Activated effector memory CD4-positive, alpha-beta T cell treated with anti-CD3 and anti-CD28 coated beads, Interleukin-2, amount 50 U/mL, for 16 hours (primary cell): ENCODE data around the gene GOPC.
"Not testable (repeated sequence)": the region's sequence is repeated elsewhere in the genome, so short reads cannot be mapped to it uniquely, and the experiment has no call there.

Experiments
- DNase-seq: peaks from one replicate; pipeline ENCODE4 v3.0.0-alpha.2; 2020

GOPC gene

GRCh38 chr6:117548797-117549301, 53.5 kb downstream of the GOPC start:
- DNase-seq: peak; percentile 69

GRCh38 chr6:117547688-117548621, 54.4 kb downstream of the GOPC start:
- DNase-seq: peak; percentile 78

- no peak for DNase-seq
Observed at GRCh38 chr6:117546674-117547073, 55.6 kb downstream of the GOPC start.

- DNase-seq: no peak
Observed at GRCh38 chr6:117545161-117545595, 57.1 kb downstream of the GOPC start.

- no peak for DNase-seq
Observed at GRCh38 chr6:117544716-117545115, 57.6 kb downstream of the GOPC start.

- DNase-seq: no peak
Observed at GRCh38 chr6:117542493-117542892, 59.8 kb downstream of the GOPC start.

- DNase-seq: no peak
Observed at GRCh38 chr6:117540670-117541069, 61.6 kb downstream of the GOPC start.

- no peak for DNase-seq
Observed at GRCh38 chr6:117538615-117539014, 63.7 kb downstream of the GOPC start.

- DNase-seq: no peak
Observed at GRCh38 chr6:117536317-117536716, 66.0 kb downstream of the GOPC start.

GRCh38 chr6:117534974-117535373, 67.3 kb downstream of the GOPC start:
- DNase-seq: no peak

- no peak for DNase-seq
Observed at GRCh38 chr6:117533775-117534174, 68.5 kb downstream of the GOPC start.

- DNase-seq: no peak
Observed at GRCh38 chr6:117531809-117532725, 70.2 kb downstream of the GOPC start.

GRCh38 chr6:117531346-117531745, 71.0 kb downstream of the GOPC start:
- DNase-seq: no peak

GRCh38 chr6:117530467-117531242, 71.7 kb downstream of the GOPC start:
- no peak for DNase-seq

GRCh38 chr6:117525607-117526006, 76.7 kb downstream of the GOPC start:
- DNase-seq: no peak

- no peak for DNase-seq
Observed at GRCh38 chr6:117521791-117522502, 80.4 kb downstream of the GOPC start.

GRCh38 chr6:117520603-117521395, 81.5 kb downstream of the GOPC start:
- DNase-seq: no peak

GRCh38 chr6:117518870-117519269, 83.4 kb downstream of the GOPC start:
- no peak for DNase-seq

GRCh38 chr6:117517995-117518394, 84.3 kb downstream of the GOPC start:
- DNase-seq: not testable (repeated sequence)

GRCh38 chr6:117515326-117515725, 87.0 kb downstream of the GOPC start:
- DNase-seq: no peak

GRCh38 chr6:117514655-117515054, 87.7 kb downstream of the GOPC start:
- no peak for DNase-seq
